Posterior vena cava (tissue), 2 donors: ENCODE measurements around the gene ENDOU. TPM values are rescaled to one million over a fixed set of nuclear protein-coding genes. Genes with fewer than 3 reads are reported as not detected.
"Not testable (repeated sequence)": the region's sequence is repeated elsewhere in the genome, so short reads cannot be mapped to it uniquely, and the experiment has no call there.

Source experiments
- DNase-seq: peaks from one replicate; pipeline ENCODE4 v3.0.0-alpha.2; 2020; ENCODE audit warnings: low spot score
- intact Hi-C, 2 donors: fragments of 100-400 bp; cut with DNase I; formaldehyde crosslinking; loops; one replicate each; pipeline versions ENCODE4 v1.14.1 to v1.14.2; 2022 to 2023
- total RNA-seq, 2 donors: library from RNA; stranded (reverse); fragmentation: NEBNext Ultra II Directional; extraction: Animal tissue kit (Norgen Biotek cat#: 25700); gene quantifications; one replicate each; pipeline ENCODE4 v1.2.1, GENCODE V29; 2021
- donor health status: DM: yes; HTN: yes; CAD: no.
- donor health status: DM: yes; HTN: yes; CAD: no.

Gene ENDOU
- total RNA-seq, 2 donors from 2014 or later, result 0.38 to 1.7 TPM

GRCh38 chr12:47707905-47708543 lies 17.3 kb downstream of the ENDOU start:
- intact Hi-C loops, result no loop called here
- DNase-seq, result no peak

DNA sequence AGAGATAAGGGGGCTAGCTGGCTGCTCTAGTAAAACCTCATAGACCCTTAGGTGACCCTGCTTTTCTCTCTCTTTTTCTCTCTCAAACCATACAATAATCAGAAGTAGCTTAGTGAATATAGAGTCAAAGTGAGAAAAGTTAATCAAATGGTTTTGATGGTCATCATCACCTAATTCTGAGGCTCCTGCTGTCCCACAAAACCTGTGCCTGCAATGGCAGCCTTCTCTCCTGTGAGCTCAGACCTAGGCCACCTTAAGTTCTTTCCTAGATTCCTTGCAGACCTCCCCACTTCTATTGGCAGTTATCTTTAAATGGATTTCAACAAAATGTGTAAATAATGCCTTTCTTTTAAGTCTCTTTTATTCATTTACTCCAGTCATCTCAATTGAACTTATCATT lies 17.9 kb downstream of the ENDOU start:
- intact Hi-C loops, result no loop called here
- DNase-seq, result no peak

- intact Hi-C loops, result no loop called here
- DNase-seq, result peak; percentile 99
Measured at GRCh38 chr12:47705566-47706425, 19.5 kb downstream of the ENDOU start, which contains the start of gene RPAP3. TSS of gene RPAP3 (minus strand) at chr12:47706030. CDS start at chr12:47702840, 3,190 bp downstream.

GRCh38 chr12:47705229-47705565 lies 20.1 kb downstream of the ENDOU start:
- no peak for DNase-seq

DNA sequence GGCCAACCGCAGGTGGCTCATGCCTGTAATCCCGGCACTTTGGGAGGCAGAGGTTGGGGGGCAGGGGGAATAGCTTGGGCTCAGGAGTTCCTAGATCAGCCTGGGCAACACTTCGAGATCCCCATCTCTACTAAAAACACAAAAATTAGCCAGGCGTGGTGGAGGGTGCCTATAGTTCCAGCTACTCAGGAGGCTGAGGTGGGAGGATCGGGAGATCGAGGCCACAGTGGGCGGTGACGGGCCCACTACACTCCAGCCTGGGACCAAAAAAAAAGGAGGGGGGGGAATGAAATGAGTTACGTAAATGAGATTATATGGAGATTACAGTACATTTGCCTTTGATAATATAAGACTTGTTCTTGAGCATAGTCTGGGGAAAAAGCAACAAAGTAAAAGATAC lies 20.6 kb downstream of the ENDOU start:
- intact Hi-C loops, result no loop called here
- no peak for DNase-seq

More at GRCh38 chr12:47705229-47705565, 20.1 kb downstream of the ENDOU start:
- intact Hi-C loops, result no loop called here

DNA sequence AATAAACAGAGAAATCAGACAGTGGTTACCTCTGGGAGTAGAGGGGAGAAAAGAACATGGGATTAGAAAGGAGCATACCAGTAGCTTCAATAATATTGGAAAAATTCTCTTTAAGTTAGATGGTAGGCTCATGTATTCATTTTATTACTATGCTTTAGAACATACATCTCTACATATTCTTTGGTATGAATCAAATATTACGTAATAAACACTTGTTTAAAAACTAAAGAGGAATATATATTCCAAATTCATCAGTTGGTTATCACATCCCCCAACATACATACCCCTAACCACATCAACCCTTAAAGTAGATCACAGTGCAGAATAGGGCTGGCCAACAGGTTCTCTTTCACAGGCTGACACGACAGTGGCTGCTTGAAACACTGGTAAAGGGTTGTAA lies 25.0 kb downstream of the ENDOU start:
- intact Hi-C loops, result no loop called here
- DNase-seq, result no peak

GRCh38 chr12:47698631-47699030 lies 26.7 kb downstream of the ENDOU start:
- DNase-seq, result no peak
- intact Hi-C loops, result no loop called here

DNA sequence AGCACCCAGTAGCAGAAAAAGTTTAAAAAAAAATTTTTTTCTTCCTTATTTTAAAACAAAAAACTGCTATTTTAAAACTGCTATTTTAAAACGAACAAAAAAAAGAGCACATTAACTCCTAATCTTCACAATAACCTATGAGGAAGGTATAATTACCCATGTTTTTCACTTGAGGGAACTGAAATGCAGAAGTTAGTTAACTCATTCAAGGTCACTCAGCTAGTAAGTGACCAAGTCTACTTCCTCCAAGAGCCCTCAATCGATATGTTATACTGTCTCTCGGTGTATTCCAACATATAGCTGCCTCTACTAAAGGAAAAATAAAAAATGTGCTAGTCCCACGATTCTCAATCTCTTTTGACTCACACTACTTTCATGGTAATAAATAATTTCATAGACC lies 27.2 kb downstream of the ENDOU start:
- intact Hi-C loops, result no loop called here
- DNase-seq, result no peak

GRCh38 chr12:47689215-47689614 lies 36.1 kb downstream of the ENDOU start:
- intact Hi-C loops, result no loop called here
- no peak for DNase-seq

DNA sequence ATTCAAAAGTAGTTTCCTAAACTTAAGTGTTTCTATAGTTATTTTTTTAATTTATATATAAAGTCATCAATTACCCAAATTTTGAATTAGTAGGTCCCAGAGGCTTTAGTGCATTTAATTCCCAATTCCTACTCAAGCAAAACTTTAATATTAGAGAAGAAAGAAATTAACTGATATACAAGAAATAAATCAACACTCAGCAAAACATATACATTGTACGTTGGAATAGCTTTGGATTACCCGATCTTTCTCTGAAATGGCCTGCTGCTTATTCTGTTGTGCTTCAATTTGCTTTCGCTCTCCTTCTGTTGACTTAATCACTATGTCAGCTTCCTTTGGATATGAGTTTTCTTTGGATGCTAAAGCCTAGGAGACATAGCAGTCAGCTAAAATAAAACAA lies 37.7 kb downstream of the ENDOU start:
- intact Hi-C loops, result no loop called here
- no peak for DNase-seq

GRCh38 chr12:47686645-47687240 lies 38.5 kb downstream of the ENDOU start:
- no peak for DNase-seq
- intact Hi-C loops, result no loop called here

DNA sequence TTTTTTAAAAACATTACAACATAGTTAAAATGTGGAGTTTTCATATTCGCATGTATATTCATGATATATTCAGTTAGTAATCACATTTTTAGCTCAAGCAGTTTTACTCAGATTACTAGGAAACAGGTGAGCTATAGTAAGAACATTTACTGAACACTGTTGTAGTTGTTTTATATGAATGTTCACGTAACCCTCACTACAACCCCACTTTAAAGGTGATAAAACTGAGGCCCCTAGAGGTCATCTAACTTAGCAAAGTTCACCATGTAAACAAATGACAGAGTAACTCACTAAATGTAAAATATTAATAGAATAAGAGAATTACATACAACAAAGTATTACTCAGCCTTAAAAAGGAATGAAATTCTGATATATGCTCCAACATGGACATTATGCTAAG lies 45.5 kb downstream of the ENDOU start:
- intact Hi-C loops, result no loop called here
- DNase-seq, result no peak

DNA sequence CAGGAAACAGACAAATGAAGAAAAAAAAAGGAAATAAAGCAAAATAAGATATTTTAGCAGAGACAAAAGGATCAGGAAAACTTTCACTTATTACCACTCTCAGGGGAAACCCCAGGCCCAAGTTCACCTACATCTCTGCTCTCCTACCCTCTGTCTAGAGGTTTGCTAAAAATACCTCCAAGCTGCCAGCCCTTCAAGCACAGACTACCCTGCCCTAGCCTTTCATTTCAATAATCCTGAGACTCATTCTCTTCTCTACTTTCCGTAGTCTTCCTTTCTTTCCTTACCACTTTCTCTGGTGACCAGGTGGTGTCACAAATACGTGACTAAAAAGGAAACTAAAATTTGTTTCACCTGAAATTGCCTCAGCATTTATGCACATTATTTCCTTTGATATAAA lies 53.2 kb downstream of the ENDOU start:
- no peak for DNase-seq
- intact Hi-C loops, result no loop called here

DNA sequence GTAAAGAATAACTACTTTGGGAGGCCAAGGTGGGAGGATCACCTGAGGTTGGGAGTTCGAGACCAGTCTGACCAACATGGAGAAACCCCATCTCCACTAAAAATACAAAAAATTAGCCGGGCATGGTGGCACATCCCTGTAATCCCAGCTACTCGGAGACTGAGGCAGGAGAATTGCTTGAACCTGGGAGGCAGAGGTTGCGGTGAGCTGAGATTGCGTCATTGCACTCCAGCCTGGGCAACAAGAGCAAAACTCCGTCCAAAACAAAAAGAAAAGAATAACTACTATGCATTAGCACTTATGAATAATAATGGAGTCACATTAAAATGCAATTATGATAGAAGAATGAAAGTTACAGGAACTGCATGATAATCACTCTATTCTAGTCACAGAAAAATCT lies 57.4 kb downstream of the ENDOU start:
- DNase-seq, intact Hi-C loops: not testable (repeated sequence)

Other genes with a start within 250 kb of the ENDOU start
- gene RPAP3, start 19.5 kb downstream of the ENDOU start, total RNA-seq, result 10 to 100 TPM; 23.2 to 24.0 TPM
- gene RAPGEF3, start 33.4 kb upstream of the ENDOU start, total RNA-seq, result 10 to 100 TPM; 18.3 to 33.5 TPM
- gene SLC48A1, start 47.7 kb upstream of the ENDOU start, total RNA-seq, result 10 to 100 TPM; 28.5 to 33.8 TPM
- gene HDAC7, start 94.4 kb upstream of the ENDOU start, total RNA-seq, result 100 to 1,000 TPM; 111 to 126 TPM
- 10 to 100 TPM in 1 of 2 donors, 1 to 10 TPM in 1; 9.6 to 10.2 TPM for gene VDR, start 179.5 kb upstream of the ENDOU start, total RNA-seq
- gene TMEM106C, start 238.1 kb upstream of the ENDOU start, total RNA-seq, result 10 to 100 TPM; 29.5 to 36.1 TPM